Measurements from ENCODE around the gene ERN2.
"Not testable (repeated sequence)": the region's sequence is repeated elsewhere in the genome, so short reads cannot be mapped to it uniquely, and the experiment has no call there.

The ERN2 gene

DNA sequence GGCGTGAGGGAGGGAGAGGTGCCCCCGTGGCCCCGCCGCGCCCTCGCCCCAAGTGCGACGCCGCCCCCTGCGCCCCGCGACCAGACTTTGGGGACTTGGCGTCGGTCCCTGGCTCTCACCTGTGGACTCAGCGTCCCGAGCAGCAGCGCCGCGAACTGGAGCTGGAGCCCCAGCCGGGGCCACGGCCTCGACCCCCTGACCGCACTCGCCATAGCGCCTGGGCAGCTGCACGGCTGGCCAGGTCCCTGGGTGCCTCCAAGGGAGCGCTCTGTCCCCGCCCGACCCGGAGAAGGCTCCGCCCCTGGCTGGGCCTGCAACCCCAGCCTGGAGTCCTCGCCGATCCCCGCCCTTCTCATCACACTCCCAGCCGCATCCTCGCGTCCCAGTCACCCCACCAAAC is at the start of gene ERN2:
ERN2 (minus strand) TSS at position 247 of the 400 bp plus-strand sequence; CDS start at position 212, 35 bp downstream.
- in situ Hi-C loops (cut with MboI; ENCODE audit: low pct_unique_long_range_greater_than_20kb, low sequenced_read_pairs, unreplicated experiment): no loop called here
- DNase-seq (ENCODE audit: low spot score): no peak
- TF ChIP-seq, protein P1, sequence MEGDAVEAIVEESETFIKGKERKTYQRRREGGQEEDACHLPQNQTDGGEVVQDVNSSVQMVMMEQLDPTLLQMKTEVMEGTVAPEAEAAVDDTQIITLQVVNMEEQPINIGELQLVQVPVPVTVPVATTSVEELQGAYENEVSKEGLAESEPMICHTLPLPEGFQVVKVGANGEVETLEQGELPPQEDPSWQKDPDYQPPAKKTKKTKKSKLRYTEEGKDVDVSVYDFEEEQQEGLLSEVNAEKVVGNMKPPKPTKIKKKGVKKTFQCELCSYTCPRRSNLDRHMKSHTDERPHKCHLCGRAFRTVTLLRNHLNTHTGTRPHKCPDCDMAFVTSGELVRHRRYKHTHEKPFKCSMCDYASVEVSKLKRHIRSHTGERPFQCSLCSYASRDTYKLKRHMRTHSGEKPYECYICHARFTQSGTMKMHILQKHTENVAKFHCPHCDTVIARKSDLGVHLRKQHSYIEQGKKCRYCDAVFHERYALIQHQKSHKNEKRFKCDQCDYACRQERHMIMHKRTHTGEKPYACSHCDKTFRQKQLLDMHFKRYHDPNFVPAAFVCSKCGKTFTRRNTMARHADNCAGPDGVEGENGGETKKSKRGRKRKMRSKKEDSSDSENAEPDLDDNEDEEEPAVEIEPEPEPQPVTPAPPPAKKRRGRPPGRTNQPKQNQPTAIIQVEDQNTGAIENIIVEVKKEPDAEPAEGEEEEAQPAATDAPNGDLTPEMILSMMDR (IDR thresholded peaks at IDR 0.05; ENCODE audit: extremely low read depth, insufficient read depth, missing control alignments): no peak

DNA sequence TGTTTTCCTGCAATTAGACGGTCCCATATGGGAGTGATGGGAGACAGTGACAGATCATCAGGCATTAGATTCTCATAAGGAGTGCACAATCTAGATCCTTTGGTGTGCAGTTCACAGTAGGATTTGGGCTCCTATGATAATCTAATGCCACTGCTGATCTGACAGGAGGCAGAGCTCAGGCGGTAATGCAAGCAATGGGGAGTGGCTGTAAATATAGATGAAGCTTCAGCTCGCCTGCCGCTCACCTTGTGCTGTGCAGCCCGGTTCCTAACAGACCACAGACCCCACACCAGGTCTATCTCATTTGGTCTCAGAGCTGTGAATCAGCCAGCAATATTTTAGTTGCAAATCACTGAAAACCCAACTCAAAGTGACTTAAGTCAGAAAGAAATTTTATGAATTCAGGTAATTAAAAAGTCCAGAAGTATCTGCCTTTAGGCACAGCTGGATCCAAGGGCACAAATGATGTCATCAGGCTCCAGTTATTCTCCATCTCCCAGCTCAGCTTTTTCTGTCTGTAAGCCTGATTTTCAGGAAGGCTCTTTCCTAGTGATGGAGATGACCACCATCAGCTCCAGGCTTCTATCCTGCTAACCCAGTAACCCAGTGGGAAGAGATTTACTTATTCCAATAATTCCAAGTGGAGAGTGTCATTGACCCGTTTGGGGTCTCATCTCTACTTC is 45.1 kb upstream of the ERN2 start:
- in situ Hi-C loops (cut with MboI; ENCODE audit: low pct_unique_long_range_greater_than_20kb, low sequenced_read_pairs, unreplicated experiment): no loop called here
- TF ChIP-seq, protein P1 (IDR thresholded peaks at IDR 0.05; ENCODE audit: extremely low read depth, insufficient read depth, missing control alignments): no peak
- DNase-seq (ENCODE audit: low spot score): no peak

DNA sequence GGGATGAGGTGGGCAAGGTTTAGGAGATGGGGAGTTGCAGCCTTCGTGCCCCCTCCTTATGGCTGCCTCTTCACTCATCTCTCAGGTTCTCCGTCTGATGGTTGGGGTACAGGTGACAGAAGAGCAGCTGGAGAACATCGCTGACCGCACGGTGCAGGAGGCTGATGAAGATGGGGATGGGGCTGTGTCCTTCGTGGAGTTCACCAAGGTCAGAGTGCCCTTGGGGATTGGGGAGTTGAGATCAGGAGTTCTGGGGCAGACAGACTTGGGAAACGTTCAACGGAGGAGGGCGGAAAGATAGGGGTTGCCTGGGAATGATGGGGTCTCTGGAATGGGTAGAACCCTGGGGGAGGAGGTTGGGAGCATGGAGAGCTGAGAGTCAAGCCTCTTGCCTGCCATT is 44.1 kb upstream of the ERN2 start:
- DNase-seq (ENCODE audit: low spot score): no peak
- in situ Hi-C loops (cut with MboI; ENCODE audit: low pct_unique_long_range_greater_than_20kb, low sequenced_read_pairs, unreplicated experiment): no loop called here
- TF ChIP-seq, protein P1 (IDR thresholded peaks at IDR 0.05; ENCODE audit: extremely low read depth, insufficient read depth, missing control alignments): no peak

DNA sequence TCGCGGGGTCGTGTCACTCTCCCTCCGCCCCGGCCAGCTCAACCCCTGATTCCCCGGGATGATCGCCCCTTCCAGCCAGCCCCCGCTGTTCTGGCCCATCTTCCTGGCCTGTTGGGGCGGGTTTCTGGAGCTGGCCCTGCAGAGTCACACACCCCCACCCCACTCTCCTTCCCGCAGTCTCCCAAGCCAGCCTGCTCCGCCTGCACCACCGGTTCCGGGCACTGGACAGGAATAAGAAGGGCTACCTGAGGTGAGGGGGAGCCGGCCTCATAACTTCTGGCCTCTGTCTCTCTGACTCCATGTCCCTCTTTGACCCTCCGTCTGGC is 42.4 kb upstream of the ERN2 start:
- in situ Hi-C loops (cut with MboI; ENCODE audit: low pct_unique_long_range_greater_than_20kb, low sequenced_read_pairs, unreplicated experiment): no loop called here
- TF ChIP-seq, protein P1 (IDR thresholded peaks at IDR 0.05; ENCODE audit: extremely low read depth, insufficient read depth, missing control alignments): no peak

DNA sequence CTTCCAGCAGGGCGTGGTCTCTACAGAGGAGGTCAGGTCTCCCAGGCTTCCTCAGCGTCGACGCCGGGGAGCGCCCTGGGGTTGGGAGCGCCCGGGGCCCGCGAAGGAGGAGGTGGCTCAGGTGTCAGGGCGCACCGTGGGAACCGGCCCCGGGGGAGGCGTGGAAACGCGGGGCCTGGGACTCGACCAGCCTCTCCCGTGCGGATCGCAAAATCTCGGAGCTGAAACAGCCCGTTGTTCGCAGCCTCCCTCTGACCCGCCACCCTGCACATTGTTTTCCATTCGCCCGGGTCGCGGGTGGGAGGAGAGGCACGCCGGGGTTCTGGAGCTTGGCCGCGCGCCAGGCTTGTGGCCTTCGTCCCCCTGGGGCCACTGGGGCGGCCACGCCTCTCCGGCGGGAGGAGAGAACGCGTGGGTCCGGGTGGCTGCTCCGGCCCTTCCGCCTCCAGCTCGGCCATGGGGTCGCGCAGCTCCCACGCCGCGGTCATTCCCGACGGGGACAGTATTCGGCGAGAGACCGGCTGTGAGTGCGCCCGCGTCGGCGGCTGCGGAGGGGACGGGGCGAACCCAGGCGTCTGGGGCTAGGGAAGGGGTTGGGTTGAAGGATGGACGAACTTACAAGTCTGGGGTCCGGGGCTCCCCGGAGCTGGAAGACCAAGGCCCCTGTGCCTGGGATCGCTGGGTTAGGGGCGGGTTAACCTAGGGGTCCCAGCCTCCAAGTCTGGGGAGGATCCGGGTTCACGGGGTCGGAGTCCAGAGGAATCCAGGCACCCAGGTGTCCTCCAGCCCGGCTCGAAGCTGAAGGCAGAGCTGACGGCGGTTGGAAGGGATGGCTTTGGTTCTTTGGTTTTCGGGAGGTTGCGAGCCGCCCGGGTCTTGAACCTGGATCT is 41.8 kb upstream of the ERN2 start, which contains the start of gene CHP2:
CHP2 (plus strand) TSS at position 433 of the 890 bp plus-strand sequence; CDS start at position 457, 24 bp downstream.
- in situ Hi-C loops (cut with MboI; ENCODE audit: low pct_unique_long_range_greater_than_20kb, low sequenced_read_pairs, unreplicated experiment): no loop called here
- TF ChIP-seq, protein P1 (IDR thresholded peaks at IDR 0.05; ENCODE audit: extremely low read depth, insufficient read depth, missing control alignments): no peak
- DNase-seq (ENCODE audit: low spot score): peak; percentile 27

More for the DNA sequence above, 42.4 kb upstream of the ERN2 start:
- DNase-seq (ENCODE audit: low spot score): no peak

DNA sequence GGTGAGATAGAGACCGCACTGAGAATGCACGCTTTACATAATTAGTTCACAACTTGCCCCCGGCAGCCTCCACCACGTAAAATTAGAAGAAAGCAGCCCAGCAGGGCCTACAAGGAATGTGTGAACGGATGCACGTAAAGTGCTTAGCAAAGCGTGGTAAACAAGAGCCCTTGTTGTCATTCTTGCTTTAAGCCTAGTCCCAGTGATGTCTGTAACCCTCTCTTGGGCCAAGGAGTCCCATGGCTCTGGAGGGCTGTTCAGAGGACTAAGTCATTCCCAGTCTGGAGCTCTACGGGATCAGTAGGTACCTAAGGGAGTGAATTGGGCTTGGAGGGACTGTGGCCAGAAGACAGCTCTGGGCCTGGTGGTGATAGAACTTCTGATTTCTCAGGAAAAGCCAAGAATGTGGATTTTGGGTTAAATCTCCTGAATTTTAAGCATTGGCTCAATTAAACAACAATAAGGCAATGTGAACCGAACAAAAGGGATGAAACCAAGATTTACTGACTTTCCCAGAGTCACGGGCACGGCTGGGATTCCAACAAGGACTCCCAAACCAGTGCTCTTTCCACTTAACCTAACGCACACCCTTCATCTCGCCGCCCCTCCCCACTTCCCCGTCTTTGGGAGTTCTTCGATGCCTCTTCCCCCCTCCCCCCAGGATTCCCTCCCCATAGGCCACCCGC is 41.0 kb upstream of the ERN2 start:
- TF ChIP-seq, protein P1 (IDR thresholded peaks at IDR 0.05; ENCODE audit: extremely low read depth, insufficient read depth, missing control alignments): no peak
- in situ Hi-C loops (cut with MboI; ENCODE audit: low pct_unique_long_range_greater_than_20kb, low sequenced_read_pairs, unreplicated experiment): no loop called here
- DNase-seq (ENCODE audit: low spot score): no peak

DNA sequence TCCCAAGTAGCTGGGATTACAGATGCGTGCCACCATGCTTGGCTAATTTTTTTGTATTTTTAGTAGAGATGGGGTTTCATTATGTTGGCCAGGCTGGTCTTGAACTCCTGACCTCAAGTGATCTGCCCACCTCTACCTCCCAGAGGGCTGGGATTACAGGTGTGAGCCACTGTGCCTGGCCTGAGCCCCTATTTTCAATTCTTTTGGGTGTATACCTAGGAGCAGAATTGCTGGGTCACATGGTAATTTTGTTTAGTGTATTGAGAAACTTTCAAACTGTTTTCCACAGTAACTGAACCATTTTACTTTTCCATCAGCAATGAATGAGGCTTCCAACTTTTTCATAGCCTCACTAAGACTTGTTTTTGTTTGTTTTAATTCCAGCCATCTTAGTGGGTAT is 38.0 kb upstream of the ERN2 start:
- in situ Hi-C loops (cut with MboI; ENCODE audit: low pct_unique_long_range_greater_than_20kb, low sequenced_read_pairs, unreplicated experiment): not testable (repeated sequence)

More for the DNA sequence above, 38.0 kb upstream of the ERN2 start:
- not testable (repeated sequence) for DNase-seq (ENCODE audit: low spot score)
